Measurements from ENCODE around the gene ARHGAP24. TPM values are rescaled to one million over a fixed set of nuclear protein-coding genes. Genes with fewer than 3 reads are reported as not detected.

The ARHGAP24 gene
- total and polyA plus RNA-seq, 4 donors, result 10.0 to 79.4 (median 21.6) TPM

DNA sequence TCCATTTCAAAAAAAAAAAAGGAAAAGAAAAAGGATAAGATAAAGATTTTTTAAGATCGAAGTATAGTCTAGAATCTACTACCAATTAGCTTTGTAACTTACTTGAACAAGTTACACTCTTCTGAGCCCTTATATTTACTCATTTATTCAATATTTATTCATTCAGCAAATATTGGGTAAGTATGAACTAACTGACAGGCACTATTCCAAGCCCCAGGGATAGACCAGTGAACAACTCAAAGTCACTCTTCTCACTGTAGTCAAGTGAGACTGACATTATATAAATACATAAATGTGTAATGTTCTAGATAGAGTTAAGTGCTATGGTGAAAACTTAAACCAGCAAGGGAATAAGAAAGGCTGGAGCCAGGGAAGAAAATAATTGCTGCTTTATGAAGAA is 131.6 kb downstream of the ARHGAP24 start:
- H3K9me3 ChIP-seq (ENCODE audit: control insufficient read depth in 4 of 4, insufficient read depth in 3 of 4, low read length in 3 of 4), result no peaks in the 10 kb centered on the region
- 74 to 96% methylated on average over 1 of the region's 1 CpG for WGBS, 2 donors
- H3K27ac ChIP-seq (ENCODE audit: low read depth in 1 of 2, low read length in 1 of 2), result no peak overlapping the region
- H3K36me3 ChIP-seq (ENCODE audit: control insufficient read depth in 4 of 4, insufficient read depth in 4 of 4, low read length in 4 of 4), result no peaks in the 10 kb centered on the region
- ATAC-seq (ENCODE audit: insufficient read depth, low FRiP score) (no peak), DNase-seq (no peak)
- no peak overlapping the region for H3K4me3 ChIP-seq
- H3K4me1 ChIP-seq (ENCODE audit: control insufficient read depth in 5 of 5, insufficient read depth in 5 of 5, low read length in 5 of 5), result peaks cover 0 to 7% (median 0%) of the 10 kb centered on the region in 5 donors
- H3K27me3 ChIP-seq (ENCODE audit: control insufficient read depth in 3 of 3, insufficient read depth in 3 of 3, low read length in 2 of 3), result no peaks in the 10 kb centered on the region
- TF ChIP-seq, protein P1, sequence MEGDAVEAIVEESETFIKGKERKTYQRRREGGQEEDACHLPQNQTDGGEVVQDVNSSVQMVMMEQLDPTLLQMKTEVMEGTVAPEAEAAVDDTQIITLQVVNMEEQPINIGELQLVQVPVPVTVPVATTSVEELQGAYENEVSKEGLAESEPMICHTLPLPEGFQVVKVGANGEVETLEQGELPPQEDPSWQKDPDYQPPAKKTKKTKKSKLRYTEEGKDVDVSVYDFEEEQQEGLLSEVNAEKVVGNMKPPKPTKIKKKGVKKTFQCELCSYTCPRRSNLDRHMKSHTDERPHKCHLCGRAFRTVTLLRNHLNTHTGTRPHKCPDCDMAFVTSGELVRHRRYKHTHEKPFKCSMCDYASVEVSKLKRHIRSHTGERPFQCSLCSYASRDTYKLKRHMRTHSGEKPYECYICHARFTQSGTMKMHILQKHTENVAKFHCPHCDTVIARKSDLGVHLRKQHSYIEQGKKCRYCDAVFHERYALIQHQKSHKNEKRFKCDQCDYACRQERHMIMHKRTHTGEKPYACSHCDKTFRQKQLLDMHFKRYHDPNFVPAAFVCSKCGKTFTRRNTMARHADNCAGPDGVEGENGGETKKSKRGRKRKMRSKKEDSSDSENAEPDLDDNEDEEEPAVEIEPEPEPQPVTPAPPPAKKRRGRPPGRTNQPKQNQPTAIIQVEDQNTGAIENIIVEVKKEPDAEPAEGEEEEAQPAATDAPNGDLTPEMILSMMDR (IDR thresholded peaks at IDR 0.05; ENCODE audit: control extremely low read depth, extremely low read depth), result no peak
- no peak overlapping the region for H3K9ac ChIP-seq (ENCODE audit: insufficient read depth in 1 of 2, low read length in 2 of 2)

DNA sequence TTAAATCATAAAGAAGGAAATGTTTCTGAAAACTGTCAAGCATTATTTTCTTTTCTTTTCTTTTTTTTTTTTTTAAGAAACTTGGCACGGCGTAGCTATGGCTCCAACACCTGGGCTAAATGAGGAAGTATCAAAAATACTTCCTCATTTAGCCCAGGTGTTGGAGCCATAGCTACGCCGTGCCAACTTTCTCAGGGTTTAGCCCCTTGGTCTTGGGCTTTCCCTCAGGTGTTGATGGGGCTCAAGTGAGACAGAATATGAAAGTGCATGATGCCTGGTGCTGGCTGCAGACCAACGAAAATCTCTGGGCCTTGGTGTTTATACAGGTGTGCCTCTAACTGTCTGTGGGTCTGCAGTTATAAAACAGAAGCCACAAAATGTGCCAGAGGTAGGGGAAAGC is 132.7 kb downstream of the ARHGAP24 start:
- no peak overlapping the region for H3K27ac ChIP-seq (ENCODE audit: low read depth in 1 of 2, low read length in 1 of 2)
- TF ChIP-seq, protein P1 (IDR thresholded peaks at IDR 0.05; ENCODE audit: control extremely low read depth, extremely low read depth), result no peak
- H3K4me1 ChIP-seq (ENCODE audit: control insufficient read depth in 5 of 5, insufficient read depth in 5 of 5, low read length in 5 of 5), result peaks cover 0 to 7% (median 0%) of the 10 kb centered on the region in 5 donors
- H3K9ac ChIP-seq (ENCODE audit: insufficient read depth in 1 of 2, low read length in 2 of 2), result no peak overlapping the region
- no peaks in the 10 kb centered on the region for H3K27me3 ChIP-seq (ENCODE audit: control insufficient read depth in 3 of 3, insufficient read depth in 3 of 3, low read length in 2 of 3)
- no peaks in the 10 kb centered on the region for H3K9me3 ChIP-seq (ENCODE audit: control insufficient read depth in 4 of 4, insufficient read depth in 3 of 4, low read length in 3 of 4)
- H3K36me3 ChIP-seq (ENCODE audit: control insufficient read depth in 4 of 4, insufficient read depth in 4 of 4, low read length in 4 of 4), result no peaks in the 10 kb centered on the region
- ATAC-seq (ENCODE audit: insufficient read depth, low FRiP score), result no peak
- WGBS, 2 donors, result 24 to 55% methylated on average over 5 of the region's 5 CpGs
- DNase-seq, result no peak
- H3K4me3 ChIP-seq, result no peak overlapping the region

DNA sequence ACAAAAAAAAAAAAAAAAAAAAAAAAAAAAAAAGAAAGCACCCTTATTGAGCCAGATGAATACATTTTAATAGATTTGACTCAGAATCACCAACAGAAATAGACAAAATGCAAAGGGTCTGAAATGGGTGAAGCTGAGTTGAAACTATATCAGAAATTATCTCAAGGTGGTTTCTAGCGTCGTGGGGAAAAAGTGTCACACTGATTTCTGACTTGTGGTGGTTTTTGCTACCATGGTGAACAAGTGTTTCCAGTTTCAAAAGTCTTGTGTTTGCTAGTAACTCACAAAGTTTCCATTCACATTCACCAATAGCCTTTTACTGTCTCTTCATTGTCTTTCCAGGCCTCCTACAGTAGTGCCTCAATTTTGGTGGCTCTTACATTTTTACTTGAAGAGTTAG is 135.5 kb downstream of the ARHGAP24 start:
- ATAC-seq (ENCODE audit: insufficient read depth, low FRiP score) (no peak), DNase-seq (no peak)
- H3K4me3 ChIP-seq, result no peak overlapping the region
- H3K27ac ChIP-seq (ENCODE audit: low read depth in 1 of 2, low read length in 1 of 2), result no peak overlapping the region
- H3K9ac ChIP-seq (ENCODE audit: insufficient read depth in 1 of 2, low read length in 2 of 2), result no peak overlapping the region
- no peaks in the 10 kb centered on the region for H3K27me3 ChIP-seq (ENCODE audit: control insufficient read depth in 3 of 3, insufficient read depth in 3 of 3, low read length in 2 of 3)
- 87 to 92% methylated on average over 2 of the region's 2 CpGs for WGBS, 2 donors
- H3K4me1 ChIP-seq (ENCODE audit: control insufficient read depth in 5 of 5, insufficient read depth in 5 of 5, low read length in 5 of 5), result no peaks in the 10 kb centered on the region
- no peaks in the 10 kb centered on the region for H3K36me3 ChIP-seq (ENCODE audit: control insufficient read depth in 4 of 4, insufficient read depth in 4 of 4, low read length in 4 of 4)
- H3K9me3 ChIP-seq (ENCODE audit: control insufficient read depth in 4 of 4, insufficient read depth in 3 of 4, low read length in 3 of 4), result no peaks in the 10 kb centered on the region
- TF ChIP-seq, protein P1 (IDR thresholded peaks at IDR 0.05; ENCODE audit: control extremely low read depth, extremely low read depth), result no peak

DNA sequence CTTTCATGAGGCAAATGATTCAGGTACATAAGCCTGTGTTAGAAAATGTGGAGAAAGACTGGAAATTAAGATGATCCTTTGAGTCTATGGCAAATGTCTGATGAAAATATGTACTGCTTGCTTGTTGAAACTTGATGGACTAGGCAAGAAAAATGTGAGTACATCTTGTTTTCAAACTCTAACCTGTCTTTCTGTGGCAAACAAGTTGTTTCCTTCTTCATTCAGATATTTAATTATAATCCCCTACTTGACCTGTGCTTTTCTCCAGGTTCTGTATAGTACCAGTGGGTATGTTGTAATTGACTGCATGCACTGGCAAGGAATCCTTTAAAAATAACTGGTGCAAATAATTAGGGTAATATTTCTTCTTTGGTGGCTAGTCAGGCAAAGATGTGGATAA is 136.7 kb downstream of the ARHGAP24 start:
- H3K27ac ChIP-seq (ENCODE audit: low read depth in 1 of 2, low read length in 1 of 2), result no peak overlapping the region
- no peak overlapping the region for H3K4me3 ChIP-seq
- no peaks in the 10 kb centered on the region for H3K36me3 ChIP-seq (ENCODE audit: control insufficient read depth in 4 of 4, insufficient read depth in 4 of 4, low read length in 4 of 4)
- no peaks in the 10 kb centered on the region for H3K27me3 ChIP-seq (ENCODE audit: control insufficient read depth in 3 of 3, insufficient read depth in 3 of 3, low read length in 2 of 3)
- no peak for DNase-seq
- no peak for ATAC-seq (ENCODE audit: insufficient read depth, low FRiP score)
- TF ChIP-seq, protein P1 (IDR thresholded peaks at IDR 0.05; ENCODE audit: control extremely low read depth, extremely low read depth), result no peak
- no peaks in the 10 kb centered on the region for H3K9me3 ChIP-seq (ENCODE audit: control insufficient read depth in 4 of 4, insufficient read depth in 3 of 4, low read length in 3 of 4)
- H3K9ac ChIP-seq (ENCODE audit: insufficient read depth in 1 of 2, low read length in 2 of 2), result no peak overlapping the region
- H3K4me1 ChIP-seq (ENCODE audit: control insufficient read depth in 5 of 5, insufficient read depth in 5 of 5, low read length in 5 of 5), result no peaks in the 10 kb centered on the region

Measured in lung (tissue), 12 donors.